T follicular helper cell (primary cell): ENCODE results near the gene ITPRID1.

Experiments
- DNase-seq: peaks from one replicate; pipeline ENCODE4 v3.0.0-alpha.2; 2020; ENCODE audit warnings: low read depth

The ITPRID1 gene

GRCh38 chr7:31695859-31696614 lies 182.1 kb downstream of the ITPRID1 start:
- DNase-seq: no peak

GRCh38 chr7:31699050-31699449 lies 185.2 kb downstream of the ITPRID1 start:
- no peak for DNase-seq

DNA sequence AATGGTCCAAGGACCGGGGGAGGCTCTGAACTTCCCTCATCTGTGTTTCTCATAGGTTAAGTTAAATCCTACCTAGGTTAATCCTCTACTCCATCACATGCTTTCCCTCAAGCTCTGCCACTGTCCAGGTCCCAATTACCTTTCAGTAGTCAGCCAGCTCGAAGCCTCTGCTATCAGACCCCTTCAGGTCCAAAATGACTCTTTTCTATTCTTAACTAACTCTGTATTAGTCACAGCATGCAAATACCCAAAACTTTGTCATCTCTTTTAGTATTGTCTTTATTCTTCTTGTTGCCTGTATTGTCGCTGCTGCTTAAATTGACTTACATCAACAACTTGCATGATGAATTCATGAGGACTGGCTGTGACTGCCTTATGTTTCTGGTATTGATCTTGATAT lies 188.5 kb downstream of the ITPRID1 start:
- no peak for DNase-seq

DNA sequence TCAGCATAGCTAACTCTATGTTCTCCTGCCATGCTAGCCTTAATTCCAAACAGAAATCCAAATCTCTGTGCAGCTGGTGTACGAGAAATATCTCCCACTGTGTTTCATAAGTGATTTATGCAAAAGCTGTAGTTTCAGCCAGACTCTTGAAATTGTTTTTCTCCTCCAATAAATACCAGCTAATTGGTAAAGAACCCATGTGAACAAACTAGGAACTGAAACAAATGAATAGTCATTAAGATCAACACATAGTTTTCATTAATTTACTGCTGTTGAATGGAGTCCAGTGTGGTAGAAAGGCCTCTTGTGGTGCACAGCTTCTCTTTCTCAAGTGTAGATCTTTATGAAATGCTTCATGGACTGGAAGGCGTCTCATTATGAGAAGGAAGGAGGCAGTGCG lies 191.5 kb downstream of the ITPRID1 start:
- DNase-seq: no peak

GRCh38 chr7:31707089-31707488 lies 193.2 kb downstream of the ITPRID1 start:
- no peak for DNase-seq
